Brain pericyte (primary cell): ENCODE data around the gene TANK.
"Not testable (repeated sequence)": the region's sequence is repeated elsewhere in the genome, so short reads cannot be mapped to it uniquely, and the experiment has no call there.

ENCODE experiments used
- DNase-seq: peaks from one replicate; pipeline ENCODE4 v3.0.0-alpha.2; 2012; ENCODE audit warnings: low read depth, low spot score

Gene TANK

DNA sequence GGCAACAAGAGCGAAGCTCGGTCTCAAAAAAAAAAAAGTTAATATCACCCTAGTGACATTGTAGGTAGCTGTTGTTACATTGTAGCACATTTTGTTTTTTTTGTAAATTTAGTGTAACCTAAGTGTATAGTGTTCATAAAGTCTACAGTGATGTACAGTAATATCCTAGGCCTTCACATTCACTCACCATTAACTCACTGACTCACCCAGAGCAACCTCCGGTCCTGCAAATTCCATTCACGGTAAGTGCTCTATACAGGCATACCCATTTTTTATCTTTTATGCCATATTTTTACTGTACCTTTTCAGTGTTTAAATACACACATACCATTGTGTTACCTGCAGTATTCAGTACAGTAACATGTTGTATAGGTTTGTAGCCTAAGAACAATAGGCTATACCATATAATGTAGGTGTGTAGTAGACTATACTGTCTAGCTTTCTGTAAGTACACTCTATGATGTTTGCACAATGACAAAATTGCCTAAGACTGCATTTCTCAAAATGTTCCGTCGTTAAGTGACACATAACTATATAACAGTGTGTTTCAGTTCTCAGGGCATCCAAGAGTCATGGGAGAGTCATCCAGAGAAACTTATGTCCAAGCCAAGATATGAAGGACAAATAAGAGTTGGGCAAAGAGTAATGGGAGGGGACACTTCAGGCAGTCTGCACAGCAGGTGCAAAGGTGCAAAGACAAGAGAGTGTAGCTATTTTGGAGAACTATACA is 68.4 kb downstream of the TANK start:
- DNase-seq: no peak

- DNase-seq: no peak
These were observed 70.7 kb downstream of the TANK start for GRCh38 chr2:161230959-161231358.

DNA sequence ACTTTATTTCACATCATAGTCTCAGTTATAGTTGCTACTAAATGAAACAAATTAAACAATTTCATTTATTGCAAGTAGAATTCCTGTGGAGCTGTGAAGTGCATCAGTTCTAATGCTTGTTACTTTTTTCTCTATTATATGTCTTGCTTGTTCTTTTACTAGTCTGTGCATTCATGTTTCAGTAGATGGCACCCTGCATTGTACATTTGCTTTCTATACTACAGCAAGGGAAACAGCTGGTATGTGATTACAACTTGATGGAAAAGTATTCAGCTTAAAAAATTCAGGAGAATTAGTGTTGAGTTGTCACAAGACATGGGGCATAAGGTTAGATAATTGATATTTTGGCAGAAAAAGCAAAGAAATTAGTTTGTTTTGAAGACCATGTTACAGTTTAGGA is 72.3 kb downstream of the TANK start:
- no peak for DNase-seq

- DNase-seq: no peak
These were observed 73.7 kb downstream of the TANK start for GRCh38 chr2:161233858-161234431.

DNA sequence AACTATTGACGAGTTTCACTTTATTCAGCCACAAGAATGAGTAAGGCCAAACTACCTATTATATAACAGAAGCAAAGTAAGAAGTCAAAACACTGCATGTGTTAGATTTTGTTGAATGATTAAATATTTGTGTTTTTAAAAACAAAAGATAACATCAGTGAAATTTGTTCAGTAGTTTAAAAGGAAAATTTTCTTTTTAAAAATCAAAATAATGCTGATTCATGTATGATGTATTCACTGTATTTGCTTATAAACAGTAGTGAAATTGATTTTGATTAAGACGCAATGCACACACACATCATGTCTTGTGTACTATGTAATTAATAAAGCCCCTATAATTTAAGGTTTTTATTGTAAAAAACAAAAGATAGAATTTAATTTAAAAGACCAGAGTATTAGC is 74.4 kb downstream of the TANK start:
- DNase-seq: no peak

GRCh38 chr2:161237392-161238264 is 77.4 kb downstream of the TANK start:
- DNase-seq: no peak

DNA sequence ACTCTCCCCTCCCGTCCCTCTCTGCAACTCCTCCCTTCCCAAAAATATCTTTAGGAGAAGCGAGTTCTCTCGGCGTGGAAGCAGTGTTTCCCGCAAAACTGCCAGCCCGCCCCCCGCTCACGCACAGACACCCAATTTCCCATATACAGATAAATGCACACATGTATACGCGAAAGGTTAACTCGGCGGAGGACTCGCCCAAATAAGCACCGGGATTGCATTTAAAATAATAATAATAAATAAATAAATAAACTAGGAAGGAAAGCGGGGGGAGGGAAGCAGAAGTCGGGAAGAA is 78.0 kb downstream of the TANK start:
- no peak for DNase-seq

- DNase-seq: no peak
These were observed 78.5 kb downstream of the TANK start for GRCh38 chr2:161238560-161239325.

- DNase-seq: no peak
These were observed 79.3 kb downstream of the TANK start for GRCh38 chr2:161239326-161240109.

GRCh38 chr2:161241894-161242293 is 81.7 kb downstream of the TANK start:
- DNase-seq: no peak

GRCh38 chr2:161243312-161243711 is 83.1 kb downstream of the TANK start:
- DNase-seq: no peak

DNA sequence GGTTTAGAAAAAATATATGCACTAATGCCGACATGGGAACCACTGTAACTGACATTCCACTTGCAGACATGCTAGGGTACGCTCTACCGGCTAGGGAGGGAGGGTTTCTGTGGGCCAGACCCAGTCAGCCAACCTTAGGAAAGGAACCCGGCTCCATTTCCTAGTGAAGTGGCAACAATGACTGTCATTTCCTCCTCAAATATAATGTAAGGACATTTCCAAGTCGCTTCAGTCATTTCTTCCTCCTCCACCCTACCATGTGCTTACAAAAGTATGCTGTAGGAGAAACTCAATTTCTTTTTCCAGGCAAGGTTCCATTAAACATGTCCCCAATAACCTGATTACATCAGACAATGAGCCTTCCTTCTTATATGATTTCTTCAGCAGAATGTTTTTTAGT is 83.7 kb downstream of the TANK start:
- DNase-seq: no peak

- DNase-seq: not testable (repeated sequence)
These were observed 84.4 kb downstream of the TANK start for GRCh38 chr2:161244387-161245260.

DNA sequence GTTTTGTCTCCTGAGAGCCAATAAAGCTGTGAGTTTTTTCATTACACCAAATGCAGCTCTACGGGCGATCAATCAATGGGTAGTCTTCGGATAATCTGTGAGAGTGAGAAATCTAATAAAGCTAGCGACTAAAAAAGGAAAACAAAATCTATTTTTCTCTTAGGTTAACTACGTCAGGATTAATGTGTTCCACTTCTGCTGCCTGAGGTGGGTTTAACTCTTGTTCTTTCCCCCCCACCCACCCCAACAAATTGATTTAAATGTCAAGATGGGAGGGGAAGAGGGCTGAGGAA is 85.0 kb downstream of the TANK start:
- DNase-seq: no peak

DNA sequence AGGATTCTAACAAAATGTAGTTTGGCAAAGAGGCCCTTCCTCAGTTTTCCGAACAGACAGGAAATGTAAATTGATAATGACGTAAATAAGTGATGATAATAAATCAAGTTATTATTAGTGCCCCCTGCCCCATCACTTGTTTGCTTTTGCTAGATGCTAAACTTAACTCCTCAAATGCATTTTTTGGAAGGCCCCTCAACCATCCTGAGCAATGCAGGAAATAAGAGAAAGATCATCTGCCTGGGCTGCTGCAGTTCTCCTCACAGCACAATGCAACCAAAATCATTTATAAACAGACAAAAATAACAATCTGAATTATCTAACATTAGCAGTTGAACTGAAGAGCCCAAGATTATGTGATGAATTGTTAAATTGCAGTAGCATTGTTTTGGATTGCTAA is 85.4 kb downstream of the TANK start:
- no peak for DNase-seq

GRCh38 chr2:161246281-161246680 is 86.1 kb downstream of the TANK start:
- DNase-seq: no peak

DNA sequence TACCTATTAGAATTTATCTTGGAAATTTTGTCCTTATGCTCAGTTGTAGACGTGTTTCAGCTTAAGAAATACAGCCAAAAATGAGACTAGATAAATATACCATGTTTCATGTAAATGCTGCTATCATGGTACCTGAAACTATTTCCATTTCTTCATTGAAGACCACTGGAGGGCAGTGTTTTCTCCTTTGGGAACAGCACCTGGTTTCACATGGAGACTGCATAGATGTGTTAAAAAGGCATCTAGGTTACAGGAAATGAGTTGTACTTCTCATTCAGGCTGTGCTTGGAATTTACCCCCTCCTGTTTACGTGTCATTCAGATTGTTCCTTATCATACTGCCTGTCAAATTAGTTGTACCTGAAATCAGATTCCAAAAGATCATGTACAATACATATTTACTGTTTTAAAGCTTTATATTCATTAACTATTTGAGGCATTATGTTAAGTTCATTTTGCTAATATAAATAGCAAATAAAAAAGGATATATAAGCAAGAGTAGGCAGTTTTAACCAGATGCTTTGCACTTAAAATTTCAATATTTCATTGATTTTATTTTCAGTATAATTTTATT is 90.7 kb downstream of the TANK start:
- no peak for DNase-seq

DNA sequence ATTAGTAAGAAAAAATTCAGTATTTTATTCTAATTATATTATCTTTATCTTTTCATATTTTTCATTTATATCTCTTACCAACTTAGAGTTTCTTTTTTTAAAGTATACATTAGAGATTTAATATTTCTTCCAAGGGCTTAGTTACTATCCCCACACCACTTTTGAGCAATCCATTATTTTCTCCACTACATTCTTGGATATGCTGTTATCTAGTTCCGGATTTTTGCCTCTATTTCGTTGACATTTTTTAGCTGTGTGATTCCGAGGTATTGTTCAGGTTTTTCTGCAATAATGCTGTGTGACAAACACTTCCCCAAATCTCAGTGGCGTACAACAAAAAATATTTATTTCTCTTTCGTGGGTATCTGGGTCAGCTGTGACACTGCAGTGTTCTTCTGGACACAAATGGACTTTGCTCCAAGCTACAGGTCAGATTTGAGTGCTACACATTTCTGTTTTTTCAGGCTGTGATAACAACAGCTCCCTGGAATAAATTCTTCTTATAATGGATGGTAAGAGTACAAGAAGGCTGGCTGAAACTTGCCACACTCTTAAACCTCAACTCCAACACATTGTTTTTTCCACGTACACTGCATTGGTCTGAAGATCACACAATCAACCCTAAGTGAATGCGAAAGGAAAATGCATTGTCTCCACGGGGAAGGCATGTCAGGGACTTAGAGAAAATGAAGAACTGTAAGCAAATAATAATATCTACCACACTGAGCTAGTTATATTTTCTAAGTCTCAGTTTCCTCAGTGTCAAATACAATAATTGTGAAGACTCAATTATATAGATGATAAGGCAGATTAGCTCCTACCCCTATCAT is 97.1 kb downstream of the TANK start:
- DNase-seq: no peak

GRCh38 chr2:161265874-161266273 is 105.6 kb downstream of the TANK start:
- DNase-seq: no peak
